Stimulated activated CD4-positive, alpha-beta T cell treated with anti-CD3 and anti-CD28 coated beads, TNF-alpha, amount 100 ng/mL, for 1 hour (primary cell): Measurements from ENCODE around the gene CHD5.
"Not testable (repeated sequence)": the region's sequence is repeated elsewhere in the genome, so short reads cannot be mapped to it uniquely, and the experiment has no call there.

Experiments used
- DNase-seq, 3 donors: peaks; one replicate each; pipeline ENCODE4 v3.0.0-alpha.2; 2020; ENCODE audit warnings: low read depth in 3 of 3, low spot score in 1 of 3

Gene CHD5

GRCh38 chr1:6088956-6089355 is 91.2 kb downstream of the CHD5 start:
- DNase-seq = no peak

GRCh38 chr1:6087958-6088357 is 92.2 kb downstream of the CHD5 start:
- no peak for DNase-seq

- no peak for DNase-seq
These were observed 92.7 kb downstream of the CHD5 start for GRCh38 chr1:6087377-6087772.

GRCh38 chr1:6086762-6087376 is 93.3 kb downstream of the CHD5 start:
- no peak for DNase-seq

- DNase-seq = no peak
These were observed 93.8 kb downstream of the CHD5 start for GRCh38 chr1:6086358-6086757.

GRCh38 chr1:6085666-6086065 is 94.5 kb downstream of the CHD5 start:
- no peak for DNase-seq

- DNase-seq = no peak
These were observed 95.2 kb downstream of the CHD5 start for GRCh38 chr1:6084781-6085495.

GRCh38 chr1:6083801-6084446 is 96.2 kb downstream of the CHD5 start:
- DNase-seq = no peak

- DNase-seq = no peak
These were observed 96.7 kb downstream of the CHD5 start for GRCh38 chr1:6083385-6083784.

GRCh38 chr1:6082430-6082971 is 97.6 kb downstream of the CHD5 start:
- DNase-seq = no peak

GRCh38 chr1:6081901-6082300 is 98.2 kb downstream of the CHD5 start:
- DNase-seq = no peak

GRCh38 chr1:6080469-6080868 is 99.7 kb downstream of the CHD5 start:
- DNase-seq = no peak

- DNase-seq = no peak
These were observed 102.2 kb downstream of the CHD5 start for GRCh38 chr1:6077919-6078318.

- no peak for DNase-seq
These were observed 102.6 kb downstream of the CHD5 start for GRCh38 chr1:6077506-6077905.

- DNase-seq = not testable (repeated sequence)
These were observed 103.1 kb downstream of the CHD5 start for GRCh38 chr1:6077061-6077460.

- DNase-seq = no peak
These were observed 104.4 kb downstream of the CHD5 start for GRCh38 chr1:6075748-6076147.

- no peak for DNase-seq
These were observed 105.8 kb downstream of the CHD5 start for GRCh38 chr1:6074192-6074901.

- no peak for DNase-seq
These were observed 106.6 kb downstream of the CHD5 start for GRCh38 chr1:6073480-6074053.

- DNase-seq = no peak
These were observed 107.2 kb downstream of the CHD5 start for GRCh38 chr1:6072774-6073479.

GRCh38 chr1:6071219-6071618 is 108.9 kb downstream of the CHD5 start:
- DNase-seq = no peak
